Measurements from ENCODE around the gene LORICRIN. TPM values are rescaled to one million over a fixed set of nuclear protein-coding genes. Genes with fewer than 3 reads are reported as not detected.

The LORICRIN gene
- total RNA-seq, 1 donor from 2014 or later, result not detected

GRCh38 chr1:153310526-153310925, 51.0 kb downstream of the LORICRIN start:
- Mint-ChIP-seq H3K4me3 (ENCODE audit: unreplicated experiment) (no peak overlapping the region), H3K4me1 (ENCODE audit: unreplicated experiment) (peaks cover 3% of the 10 kb centered on the region), H3K9me3 (ENCODE audit: unreplicated experiment) (no peaks in the 10 kb centered on the region), H3K36me3 (ENCODE audit: low read depth, unreplicated experiment) (no peaks in the 10 kb centered on the region), H3K27ac (ENCODE audit: unreplicated experiment) (no peak overlapping the region), H3K27me3 (ENCODE audit: unreplicated experiment) (no peaks in the 10 kb centered on the region)
- no peak for DNase-seq (ENCODE audit: low spot score)
- TF ChIP-seq, protein P1, sequence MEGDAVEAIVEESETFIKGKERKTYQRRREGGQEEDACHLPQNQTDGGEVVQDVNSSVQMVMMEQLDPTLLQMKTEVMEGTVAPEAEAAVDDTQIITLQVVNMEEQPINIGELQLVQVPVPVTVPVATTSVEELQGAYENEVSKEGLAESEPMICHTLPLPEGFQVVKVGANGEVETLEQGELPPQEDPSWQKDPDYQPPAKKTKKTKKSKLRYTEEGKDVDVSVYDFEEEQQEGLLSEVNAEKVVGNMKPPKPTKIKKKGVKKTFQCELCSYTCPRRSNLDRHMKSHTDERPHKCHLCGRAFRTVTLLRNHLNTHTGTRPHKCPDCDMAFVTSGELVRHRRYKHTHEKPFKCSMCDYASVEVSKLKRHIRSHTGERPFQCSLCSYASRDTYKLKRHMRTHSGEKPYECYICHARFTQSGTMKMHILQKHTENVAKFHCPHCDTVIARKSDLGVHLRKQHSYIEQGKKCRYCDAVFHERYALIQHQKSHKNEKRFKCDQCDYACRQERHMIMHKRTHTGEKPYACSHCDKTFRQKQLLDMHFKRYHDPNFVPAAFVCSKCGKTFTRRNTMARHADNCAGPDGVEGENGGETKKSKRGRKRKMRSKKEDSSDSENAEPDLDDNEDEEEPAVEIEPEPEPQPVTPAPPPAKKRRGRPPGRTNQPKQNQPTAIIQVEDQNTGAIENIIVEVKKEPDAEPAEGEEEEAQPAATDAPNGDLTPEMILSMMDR (IDR thresholded peaks at IDR 0.05; ENCODE audit: unreplicated experiment), result no peak

Other genes with a start within 250 kb of the LORICRIN start
- not detected for gene SPRR1B, start 228.5 kb upstream of the LORICRIN start, total RNA-seq (ENCODE audit: unreplicated experiment)
- not detected for gene SPRR2D, start 218.6 kb upstream of the LORICRIN start, total RNA-seq (ENCODE audit: unreplicated experiment)
- not detected for gene SPRR2A, start 202.2 kb upstream of the LORICRIN start, total RNA-seq (ENCODE audit: unreplicated experiment)
- gene SPRR2B, start 188.1 kb upstream of the LORICRIN start, total RNA-seq (ENCODE audit: unreplicated experiment), result not detected
- gene SPRR2E, start 165.2 kb upstream of the LORICRIN start, total RNA-seq (ENCODE audit: unreplicated experiment), result not detected
- not detected for gene SPRR2F, start 146.2 kb upstream of the LORICRIN start, total RNA-seq (ENCODE audit: unreplicated experiment)
- not detected for gene SPRR2G, start 108.8 kb upstream of the LORICRIN start, total RNA-seq (ENCODE audit: unreplicated experiment)
- not detected for gene LELP1, start 56.3 kb upstream of the LORICRIN start, total RNA-seq (ENCODE audit: unreplicated experiment)
- not detected for gene PRR9, start 42.1 kb upstream of the LORICRIN start, total RNA-seq (ENCODE audit: unreplicated experiment)
- 1.1 TPM for gene PGLYRP3, start 53.3 kb downstream of the LORICRIN start, total RNA-seq (ENCODE audit: unreplicated experiment)
- 1.7 TPM for gene PGLYRP4, start 89.2 kb downstream of the LORICRIN start, total RNA-seq (ENCODE audit: unreplicated experiment)
- 0.51 TPM for gene S100A9, start 98.2 kb downstream of the LORICRIN start, total RNA-seq (ENCODE audit: unreplicated experiment)
- not detected for gene S100A12, start 115.9 kb downstream of the LORICRIN start, total RNA-seq (ENCODE audit: unreplicated experiment)
- not detected for gene S100A8, start 131.4 kb downstream of the LORICRIN start, total RNA-seq (ENCODE audit: unreplicated experiment)
- gene S100A7A, start 156.8 kb downstream of the LORICRIN start, total RNA-seq (ENCODE audit: unreplicated experiment), result not detected
- not detected for gene S100A7, start 201.0 kb downstream of the LORICRIN start, total RNA-seq (ENCODE audit: unreplicated experiment)

Data from endothelial cell (in vitro differentiated cells).